Sigmoid colon (tissue), 7 donors: ENCODE data around the gene GIMAP4. TPM values are rescaled to one million over a fixed set of nuclear protein-coding genes. Genes with fewer than 3 reads are reported as not detected.
"Not testable (repeated sequence)": the region's sequence is repeated elsewhere in the genome, so short reads cannot be mapped to it uniquely, and the experiment has no call there.

ENCODE experiments used
- DNase-seq: peaks from one replicate; pipeline ENCODE4 v3.0.0-alpha.2; 2019
- H3K27ac ChIP-seq, 4 donors: fragments of 200-600 bp; sonication (generic); one replicate each; pipeline ENCODE4 v1.5.1; 2016 to 2019; ENCODE audit warnings: mild to moderate bottlenecking in 1 of 4
- H3K27me3 ChIP-seq, 3 donors: fragments of 200-600 bp; sonication (generic); one replicate each; pipeline ENCODE4 v1.5.1; 2019; ENCODE audit warnings: mild to moderate bottlenecking in 1 of 3
- H3K36me3 ChIP-seq, 4 donors: fragments of 200-600 bp; sonication (generic); one replicate each; pipeline ENCODE4 v1.5.1; 2016 to 2019
- H3K4me1 ChIP-seq, 4 donors: fragments of 200-600 bp; sonication (generic); one replicate each; pipeline ENCODE4 v1.5.1; 2017 to 2019
- H3K4me3 ChIP-seq, 4 donors: fragments of 200-600 bp; sonication (generic); one replicate each; pipeline ENCODE4 v1.5.1; 2017 to 2019; ENCODE audit warnings: mild to moderate bottlenecking in 2 of 4, moderate library complexity in 1 of 4
- H3K9me3 ChIP-seq, 4 donors: fragments of 200-600 bp in 3 of 4; sonication (generic) in 3 of 4; one replicate each; pipeline versions ENCODE4 v1.5.1 to v1.6.1; 2013 to 2019
- CTCF ChIP-seq, 4 experiments: fragments of 450-650 bp in 3 of 4; fragments of 200-600 bp in 1 of 4; IDR thresholded peaks; one replicate each; pipeline ENCODE4 v1.5.1; 2016 to 2019; ENCODE audit warnings: antibody characterized with exemption in 4 of 4, mild to moderate bottlenecking in 3 of 4, moderate library complexity in 2 of 4
- EP300 ChIP-seq, 4 donors: sonication (generic); formaldehyde crosslinking; IDR thresholded peaks; one replicate each; pipeline ENCODE4 v1.6.1; 2017; ENCODE audit warnings: antibody characterized with exemption in 4 of 4
- POLR2A ChIP-seq, 2 donors: fragments of 450-650 bp; IDR thresholded peaks; one replicate each; pipeline ENCODE4 v1.6.1; 2016; ENCODE audit warnings: antibody characterized with exemption in 2 of 2, mild to moderate bottlenecking in 2 of 2, moderate library complexity in 2 of 2
- POLR2AphosphoS5 ChIP-seq, 4 donors: sonication (generic); formaldehyde crosslinking; IDR thresholded peaks; one replicate each; pipeline ENCODE4 v1.6.1; 2017; ENCODE audit warnings: antibody characterized with exemption in 4 of 4
- WGBS, 2 donors: extraction: QIAGEN DNeasy Blood & Tissue Kit; methylation state at CpG; one replicate each; pipeline ENCODE4 v1.1.7; 2013; 5-methylcytosine and 5-hydroxymethylcytosine counted together
- intact Hi-C: fragments of 100-400 bp; cut with DNase I; formaldehyde crosslinking; loops from one replicate; pipeline ENCODE4 v1.15.1; 2023
- polyA plus RNA-seq, 3 donors: library from polyadenylated mRNA; stranded (reverse); fragments of 200-250 nt; gene quantifications; one replicate each; pipeline ENCODE4 v1.2.3, GENCODE V29; 2013
- total RNA-seq, 4 donors: library from RNA; depleted of rRNA; stranded (reverse); fragments of >200 nt; gene quantifications; one replicate each; pipeline ENCODE4 v1.1.0, GENCODE V29; 2016
- donor health status: healthy with polysubstance abuse.
- donor health status: Bipolar disorder and iron deficiency.
- donor health status: healthy.

GIMAP4 gene
- total and polyA plus RNA-seq, 7 donors: 9.5 to 44.8 (median 21.4) TPM

DNA sequence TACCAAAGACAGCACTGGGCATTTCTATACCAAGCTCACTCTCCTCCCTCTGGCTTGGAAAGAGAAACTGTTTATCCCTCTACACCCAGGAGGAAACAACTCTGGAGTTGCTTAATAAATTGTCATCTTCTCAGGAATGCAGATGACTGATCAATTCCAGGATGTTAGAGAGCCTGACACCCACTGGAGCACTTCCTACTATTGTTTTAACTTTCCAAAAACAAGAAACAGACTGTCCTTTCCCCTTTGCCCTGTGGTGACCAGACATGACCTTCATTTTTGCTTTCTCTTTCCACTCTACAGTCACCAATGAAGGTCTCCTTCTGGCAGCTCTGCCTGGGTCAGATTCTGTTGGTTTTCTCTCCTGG, 19.6 kb downstream of the GIMAP4 start:
- Histone ChIP-seq H3K27me3 (no peaks in the 10 kb centered on the region), H3K4me1 (no peaks in the 10 kb centered on the region), H3K36me3 (no peaks in the 10 kb centered on the region), H3K9me3 (no peaks in the 10 kb centered on the region), H3K4me3 (no peak overlapping the region), H3K27ac (peak overlapping the region; percentile 35 to 56 (median 44))
- no peak for DNase-seq
- intact Hi-C loops: no loop called here
- TF ChIP-seq POLR2AphosphoS5 (IDR thresholded peaks at IDR 0.05) (peak in 3 of 4 donors; percentile 25 to 50 (median 38)), EP300 (IDR thresholded peaks at IDR 0.05) (peak in 1 of 4 donors; percentile 28), CTCF (IDR thresholded peaks at IDR 0.05) (no peak), POLR2A (IDR thresholded peaks at IDR 0.05) (no peak)

- H3K9me3 ChIP-seq: no peaks in the 10 kb centered on the region
- H3K4me3 ChIP-seq: no peak overlapping the region
- H3K27me3 ChIP-seq: no peaks in the 10 kb centered on the region
- intact Hi-C loops: no loop called here
- no peak for DNase-seq
- WGBS, 2 donors: 69 to 86% methylated on average over 1 of the region's 1 CpG
- peak overlapping the region; percentile 35 to 56 (median 44) for H3K27ac ChIP-seq
- no peaks in the 10 kb centered on the region for H3K36me3 ChIP-seq
- H3K4me1 ChIP-seq: no peaks in the 10 kb centered on the region
- no peak for TF ChIP-seq POLR2A (IDR thresholded peaks at IDR 0.05)
- TF ChIP-seq EP300 (IDR thresholded peaks at IDR 0.05): no peak
- TF ChIP-seq CTCF (IDR thresholded peaks at IDR 0.05): no peak
- no peak for TF ChIP-seq POLR2AphosphoS5 (IDR thresholded peaks at IDR 0.05)
Measured at GRCh38 chr7:150587551-150587950, 20.4 kb downstream of the GIMAP4 start.

DNA sequence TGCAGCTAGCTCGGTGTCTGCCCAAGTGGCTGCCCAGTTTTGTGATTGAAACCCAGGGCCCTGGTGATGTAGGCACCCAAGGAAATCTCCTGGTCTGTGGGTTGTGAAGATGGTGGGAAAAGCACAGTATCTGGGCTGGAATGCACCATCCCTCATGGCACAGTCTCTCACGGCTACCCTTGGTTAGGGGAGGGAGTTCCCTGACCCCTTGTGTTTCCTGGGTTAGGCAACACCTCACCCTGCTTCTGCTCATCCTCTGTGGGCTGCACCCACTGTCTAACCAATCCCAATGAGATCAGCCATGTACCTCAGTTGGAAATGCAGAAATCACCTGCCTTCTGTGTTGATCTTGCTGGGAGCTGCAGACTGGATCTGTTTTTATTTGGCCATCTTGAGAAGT, 27.6 kb downstream of the GIMAP4 start:
- H3K27me3 ChIP-seq: no peaks in the 10 kb centered on the region
- no peak for DNase-seq
- no peak overlapping the region for H3K27ac ChIP-seq
- TF ChIP-seq POLR2A (IDR thresholded peaks at IDR 0.05) (no peak), POLR2AphosphoS5 (IDR thresholded peaks at IDR 0.05) (no peak), EP300 (IDR thresholded peaks at IDR 0.05) (no peak), CTCF (IDR thresholded peaks at IDR 0.05) (no peak)
- no peaks in the 10 kb centered on the region for H3K36me3 ChIP-seq
- H3K4me3 ChIP-seq: no peak overlapping the region
- H3K4me1 ChIP-seq: no peaks in the 10 kb centered on the region
- 77 to 94% methylated on average over 2 of the region's 2 CpGs for WGBS, 2 donors
- H3K9me3 ChIP-seq: peaks cover 0 to 4% (median 1%) of the 10 kb centered on the region in 4 donors
- intact Hi-C loops: no loop called here

DNA sequence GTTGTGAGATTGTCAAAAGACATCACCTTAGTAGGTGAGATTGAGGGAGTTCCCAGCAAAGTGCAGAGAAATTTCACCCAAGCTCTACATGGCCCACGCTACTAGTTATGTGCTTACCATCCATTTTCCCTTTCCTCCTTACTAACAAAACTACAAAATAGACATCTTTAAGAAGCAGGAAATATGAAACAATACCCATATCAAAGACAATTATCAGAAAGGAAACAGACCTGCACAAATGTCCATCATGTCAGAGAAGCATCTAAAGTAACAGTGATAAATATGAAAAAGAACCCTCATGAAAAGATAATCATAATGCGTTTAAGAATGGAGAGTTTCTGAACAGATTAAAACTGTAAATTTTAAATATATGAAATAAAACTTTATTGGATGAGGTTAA, 28.2 kb downstream of the GIMAP4 start:
- intact Hi-C loops: no loop called here
- no peak for TF ChIP-seq POLR2A (IDR thresholded peaks at IDR 0.05)
- TF ChIP-seq EP300 (IDR thresholded peaks at IDR 0.05): no peak
- TF ChIP-seq POLR2AphosphoS5 (IDR thresholded peaks at IDR 0.05): no peak
- no peak for TF ChIP-seq CTCF (IDR thresholded peaks at IDR 0.05)
- Histone ChIP-seq H3K4me1 (no peaks in the 10 kb centered on the region), H3K27ac (no peak overlapping the region), H3K27me3 (no peaks in the 10 kb centered on the region), H3K36me3 (no peaks in the 10 kb centered on the region), H3K9me3 (peaks cover 0 to 4% (median 1%) of the 10 kb centered on the region in 4 donors), H3K4me3 (no peak overlapping the region)
- WGBS, 2 donors: 87% methylated on average over 2 of the region's 2 CpGs
- DNase-seq: no peak

- WGBS, 2 donors: 66 to 81% methylated on average over 2 of the region's 2 CpGs
- H3K4me1 ChIP-seq, H3K9me3 ChIP-seq, H3K27ac ChIP-seq, H3K4me3 ChIP-seq, H3K36me3 ChIP-seq, H3K27me3 ChIP-seq, DNase-seq, intact Hi-C loops: not testable (repeated sequence)
Measured at GRCh38 chr7:150603600-150603999, 36.4 kb downstream of the GIMAP4 start.
